Measurements from ENCODE around the gene CMTM3.

DNA sequence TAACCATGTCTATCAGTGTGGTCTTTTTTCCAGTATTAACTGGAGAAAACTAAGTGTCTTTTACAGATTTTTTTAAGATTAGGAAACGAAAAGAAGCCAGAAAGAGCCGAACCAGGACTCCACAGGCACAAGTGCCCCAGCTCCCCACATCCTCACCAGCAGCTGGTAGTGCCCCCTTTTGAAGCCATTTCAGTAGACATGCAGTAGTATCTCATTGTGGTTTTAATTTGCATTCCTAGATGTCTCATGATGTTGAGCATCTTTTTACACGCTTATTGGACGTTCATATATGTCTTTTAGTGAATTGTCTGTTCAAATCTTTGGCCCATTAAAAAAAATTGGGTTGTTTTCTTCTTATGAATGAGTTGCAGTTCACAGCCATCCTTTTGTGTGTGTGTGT, 4.8 kb upstream of the CMTM3 start:
- no peak for TF ChIP-seq POLR2AphosphoS5 (IDR thresholded peaks at IDR 0.05)
- no peak for TF ChIP-seq CTCF (IDR thresholded peaks at IDR 0.05)
